ENCODE results near the gene NOX3. TPM values are rescaled to one million over a fixed set of nuclear protein-coding genes. Genes with fewer than 3 reads are reported as not detected.

The NOX3 gene, protein sequence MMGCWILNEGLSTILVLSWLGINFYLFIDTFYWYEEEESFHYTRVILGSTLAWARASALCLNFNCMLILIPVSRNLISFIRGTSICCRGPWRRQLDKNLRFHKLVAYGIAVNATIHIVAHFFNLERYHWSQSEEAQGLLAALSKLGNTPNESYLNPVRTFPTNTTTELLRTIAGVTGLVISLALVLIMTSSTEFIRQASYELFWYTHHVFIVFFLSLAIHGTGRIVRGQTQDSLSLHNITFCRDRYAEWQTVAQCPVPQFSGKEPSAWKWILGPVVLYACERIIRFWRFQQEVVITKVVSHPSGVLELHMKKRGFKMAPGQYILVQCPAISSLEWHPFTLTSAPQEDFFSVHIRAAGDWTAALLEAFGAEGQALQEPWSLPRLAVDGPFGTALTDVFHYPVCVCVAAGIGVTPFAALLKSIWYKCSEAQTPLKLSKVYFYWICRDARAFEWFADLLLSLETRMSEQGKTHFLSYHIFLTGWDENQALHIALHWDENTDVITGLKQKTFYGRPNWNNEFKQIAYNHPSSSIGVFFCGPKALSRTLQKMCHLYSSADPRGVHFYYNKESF
- not detected for total RNA-seq
- not detected for polyA plus RNA-seq (2013, experiment 1 of 2)
- not detected for polyA plus RNA-seq (2013, experiment 2 of 2)
- 0 to 0.08 (median 0) reads per million in 172 experiments for total RNA-seq

DNA sequence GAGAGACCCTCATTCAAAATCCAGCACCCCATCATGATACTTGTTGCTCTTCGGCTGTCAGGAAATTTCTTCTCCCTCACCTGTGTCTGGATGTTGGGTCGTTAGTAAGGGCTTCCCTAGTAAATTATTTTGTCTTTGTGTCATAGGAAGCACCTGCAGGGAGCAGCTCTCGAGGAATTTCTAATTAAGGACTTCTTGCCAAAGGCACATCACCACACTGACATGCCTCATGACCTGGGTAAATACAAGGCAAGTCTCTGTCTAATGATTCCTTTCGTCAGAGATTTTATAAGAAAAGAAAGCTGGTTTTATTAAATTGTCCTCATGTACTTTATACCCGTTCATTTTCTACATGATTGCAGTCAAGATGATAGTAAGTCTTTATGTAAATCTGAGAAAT, at the start of gene NOX3:
Gene NOX3, minus strand, starts transcription at position 74 of the 400 bp plus-strand sequence. Its CDS starts 39 bp downstream, at position 35.
- CTCF ChIA-PET = no interaction called here
- no peaks in the 10 kb centered on the region for H3K9me3 Mint-ChIP-seq
- intact Hi-C loops (cut with DNase I, micrococcal nuclease) = no loop called here
- no peaks in the 10 kb centered on the region for H3K27me3 Mint-ChIP-seq
- DNase-seq (no peak), ATAC-seq (ENCODE audit: poor library complexity) (no peak)
- Histone ChIP-seq H3K27ac (ENCODE audit: low read depth in 1 of 2, low read length in 2 of 2) (no peak within 1 kb of the TSS), H3K9me3 (ENCODE audit: control insufficient read depth in 1 of 2, insufficient read depth in 1 of 2, low read length in 2 of 2) (no peaks in the 10 kb centered on the region), H3K27me3 (ENCODE audit: control insufficient read depth in 1 of 2, insufficient read depth in 2 of 2, low read length in 2 of 2) (peaks cover 0 to 4% of the 10 kb centered on the region in 2 experiments), H3K4me1 (ENCODE audit: insufficient read depth, low read length) (no peaks in the 10 kb centered on the region), H3K36me3 (ENCODE audit: insufficient read depth, low read length) (no peaks in the 10 kb centered on the region), H3K4me3 (ENCODE audit: low read length) (no peak within 1 kb of the TSS)
- H3K4me1 Mint-ChIP-seq (ENCODE audit: low read depth) = no peaks in the 10 kb centered on the region
- no peak within 1 kb of the TSS for H3K4me3 Mint-ChIP-seq
- no peaks in the 10 kb centered on the region for H3K36me3 Mint-ChIP-seq (ENCODE audit: low read depth)
- POLR2A ChIA-PET = no interaction called here
- TF ChIP-seq, protein P1, sequence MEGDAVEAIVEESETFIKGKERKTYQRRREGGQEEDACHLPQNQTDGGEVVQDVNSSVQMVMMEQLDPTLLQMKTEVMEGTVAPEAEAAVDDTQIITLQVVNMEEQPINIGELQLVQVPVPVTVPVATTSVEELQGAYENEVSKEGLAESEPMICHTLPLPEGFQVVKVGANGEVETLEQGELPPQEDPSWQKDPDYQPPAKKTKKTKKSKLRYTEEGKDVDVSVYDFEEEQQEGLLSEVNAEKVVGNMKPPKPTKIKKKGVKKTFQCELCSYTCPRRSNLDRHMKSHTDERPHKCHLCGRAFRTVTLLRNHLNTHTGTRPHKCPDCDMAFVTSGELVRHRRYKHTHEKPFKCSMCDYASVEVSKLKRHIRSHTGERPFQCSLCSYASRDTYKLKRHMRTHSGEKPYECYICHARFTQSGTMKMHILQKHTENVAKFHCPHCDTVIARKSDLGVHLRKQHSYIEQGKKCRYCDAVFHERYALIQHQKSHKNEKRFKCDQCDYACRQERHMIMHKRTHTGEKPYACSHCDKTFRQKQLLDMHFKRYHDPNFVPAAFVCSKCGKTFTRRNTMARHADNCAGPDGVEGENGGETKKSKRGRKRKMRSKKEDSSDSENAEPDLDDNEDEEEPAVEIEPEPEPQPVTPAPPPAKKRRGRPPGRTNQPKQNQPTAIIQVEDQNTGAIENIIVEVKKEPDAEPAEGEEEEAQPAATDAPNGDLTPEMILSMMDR (IDR thresholded peaks at IDR 0.05) = no peak
- H3K27ac Mint-ChIP-seq = no peak within 1 kb of the TSS

DNA sequence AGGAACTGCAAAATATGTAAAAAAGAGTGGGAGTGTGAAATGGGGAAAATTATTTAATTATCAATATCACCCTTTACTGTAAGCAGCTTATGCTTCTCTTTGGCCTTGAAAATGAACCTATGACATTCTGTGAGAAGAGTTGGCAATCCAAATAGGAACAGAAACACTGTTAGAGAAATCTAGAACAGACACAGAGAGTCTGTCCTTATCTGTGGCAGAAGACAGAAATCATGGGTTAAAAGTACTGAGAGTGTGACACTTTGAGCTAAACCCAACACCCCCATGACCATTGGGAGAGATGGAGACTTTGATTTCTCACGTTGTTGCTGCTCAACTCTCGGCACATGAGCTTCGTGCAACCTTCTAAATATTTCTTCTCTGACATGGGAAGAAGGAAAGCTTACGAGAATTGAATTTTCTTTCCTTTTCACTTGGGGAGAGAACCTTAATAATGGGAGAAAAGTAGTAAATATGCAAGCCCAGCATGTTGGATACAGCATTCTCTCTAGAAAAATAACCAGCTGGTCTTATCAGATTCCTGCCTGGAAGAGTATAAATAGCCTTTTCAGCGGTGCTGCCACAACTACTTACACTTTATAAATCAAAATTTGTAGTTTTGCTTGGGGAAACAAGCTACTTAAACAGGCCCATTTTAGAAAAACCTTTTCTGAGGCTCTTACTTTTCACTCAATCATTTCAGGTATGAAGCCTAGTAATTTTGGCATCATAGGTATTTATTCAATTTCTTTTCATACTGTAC, 49.4 kb upstream of the NOX3 start:
- ATAC-seq (ENCODE audit: poor library complexity) (no peak), DNase-seq (no peak)
- ChIA-PET CTCF (no interaction called here), POLR2A (no interaction called here)
- intact Hi-C loops (cut with DNase I, micrococcal nuclease) = no loop called here
- no peaks in the 10 kb centered on the region for H3K4me1 Mint-ChIP-seq (ENCODE audit: low read depth)
- Histone ChIP-seq H3K9me3 (ENCODE audit: control insufficient read depth in 1 of 2, insufficient read depth in 1 of 2, low read length in 2 of 2) (peaks cover 0 to 4% of the 10 kb centered on the region in 2 experiments), H3K27me3 (ENCODE audit: control insufficient read depth in 1 of 2, insufficient read depth in 2 of 2, low read length in 2 of 2) (no peaks in the 10 kb centered on the region), H3K4me1 (ENCODE audit: insufficient read depth, low read length) (no peaks in the 10 kb centered on the region), H3K27ac (ENCODE audit: low read depth in 1 of 2, low read length in 2 of 2) (no peak overlapping the region), H3K36me3 (ENCODE audit: insufficient read depth, low read length) (no peaks in the 10 kb centered on the region), H3K4me3 (ENCODE audit: low read length) (no peak overlapping the region)
- TF ChIP-seq, protein P1 (IDR thresholded peaks at IDR 0.05) = no peak
- H3K36me3 Mint-ChIP-seq (ENCODE audit: low read depth) = no peaks in the 10 kb centered on the region
- H3K27me3 Mint-ChIP-seq = no peaks in the 10 kb centered on the region
- H3K4me3 Mint-ChIP-seq = no peak overlapping the region
- no peak overlapping the region for H3K27ac Mint-ChIP-seq
- H3K9me3 Mint-ChIP-seq = no peaks in the 10 kb centered on the region

DNA sequence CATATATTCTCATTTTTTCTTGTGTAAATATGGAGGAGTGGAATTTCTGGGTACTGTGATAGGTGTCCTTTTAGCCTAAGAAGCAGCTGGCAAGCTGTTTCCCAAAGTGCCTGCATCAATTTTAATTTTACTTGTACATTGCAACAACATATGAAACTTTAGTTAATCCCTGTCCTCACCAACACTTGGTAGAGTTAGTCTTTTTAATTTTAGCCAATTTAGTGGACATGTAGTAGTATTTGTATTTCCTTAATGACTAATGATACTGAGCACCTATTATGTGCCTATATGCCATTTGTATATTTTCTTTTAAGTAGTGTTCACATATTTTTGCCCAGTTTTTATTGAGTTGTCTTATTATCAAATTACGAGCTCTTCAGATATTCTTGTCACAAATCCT, 46.8 kb upstream of the NOX3 start:
- H3K4me1 ChIP-seq (ENCODE audit: insufficient read depth, low read length) = no peaks in the 10 kb centered on the region
- no peak overlapping the region for H3K27ac ChIP-seq (ENCODE audit: low read depth in 1 of 2, low read length in 2 of 2)
- H3K4me3 Mint-ChIP-seq = no peak overlapping the region
- no peaks in the 10 kb centered on the region for H3K27me3 Mint-ChIP-seq
- H3K27me3 ChIP-seq (ENCODE audit: control insufficient read depth in 1 of 2, insufficient read depth in 2 of 2, low read length in 2 of 2) = no peaks in the 10 kb centered on the region
- no peak for ATAC-seq (ENCODE audit: poor library complexity)
- no peaks in the 10 kb centered on the region for H3K4me1 Mint-ChIP-seq (ENCODE audit: low read depth)
- no peak overlapping the region for H3K4me3 ChIP-seq (ENCODE audit: low read length)
- ChIA-PET POLR2A (no interaction called here), CTCF (no interaction called here)
- H3K9me3 ChIP-seq (ENCODE audit: control insufficient read depth in 1 of 2, insufficient read depth in 1 of 2, low read length in 2 of 2) = peaks cover 0 to 4% of the 10 kb centered on the region in 2 experiments
- H3K9me3 Mint-ChIP-seq = no peaks in the 10 kb centered on the region
- no peaks in the 10 kb centered on the region for H3K36me3 Mint-ChIP-seq (ENCODE audit: low read depth)
- TF ChIP-seq, protein P1 (IDR thresholded peaks at IDR 0.05) = no peak
- no peaks in the 10 kb centered on the region for H3K36me3 ChIP-seq (ENCODE audit: insufficient read depth, low read length)
- H3K27ac Mint-ChIP-seq = no peak overlapping the region
- intact Hi-C loops (cut with DNase I, micrococcal nuclease) = no loop called here
- DNase-seq = no peak

All from CD4-positive, alpha-beta T cell (primary cell).